ENCODE data around the gene COLGALT1.
"Not testable (repeated sequence)": the region's sequence is repeated elsewhere in the genome, so short reads cannot be mapped to it uniquely, and the experiment has no call there.

Gene COLGALT1

GRCh38 chr19:17562561-17562960 lies 7.1 kb downstream of the COLGALT1 start:
- no peak for DNase-seq

- no peak for DNase-seq
These were observed 9.3 kb downstream of the COLGALT1 start for GRCh38 chr19:17564781-17565180.

DNA sequence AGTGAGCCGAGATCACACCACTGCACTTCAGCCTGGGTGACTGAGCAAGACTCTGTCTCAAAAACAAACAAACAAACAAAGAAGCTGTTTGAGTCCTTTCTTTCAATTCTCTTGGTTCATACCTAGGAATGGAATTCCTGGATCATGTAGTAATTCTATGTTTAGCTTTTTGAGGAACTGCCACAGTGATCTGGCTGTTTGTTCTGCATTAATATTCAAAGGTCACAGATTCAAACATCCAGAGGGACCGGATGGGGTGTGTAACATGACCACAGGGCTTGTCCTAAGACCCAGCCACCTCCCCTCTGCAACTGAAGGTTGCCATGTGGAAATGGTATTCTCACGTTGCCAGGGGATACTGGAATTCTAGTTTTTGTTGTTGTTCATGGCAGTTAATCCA lies 10.2 kb downstream of the COLGALT1 start:
- DNase-seq = no peak

GRCh38 chr19:17567940-17568339 lies 12.5 kb downstream of the COLGALT1 start:
- DNase-seq = no peak

DNA sequence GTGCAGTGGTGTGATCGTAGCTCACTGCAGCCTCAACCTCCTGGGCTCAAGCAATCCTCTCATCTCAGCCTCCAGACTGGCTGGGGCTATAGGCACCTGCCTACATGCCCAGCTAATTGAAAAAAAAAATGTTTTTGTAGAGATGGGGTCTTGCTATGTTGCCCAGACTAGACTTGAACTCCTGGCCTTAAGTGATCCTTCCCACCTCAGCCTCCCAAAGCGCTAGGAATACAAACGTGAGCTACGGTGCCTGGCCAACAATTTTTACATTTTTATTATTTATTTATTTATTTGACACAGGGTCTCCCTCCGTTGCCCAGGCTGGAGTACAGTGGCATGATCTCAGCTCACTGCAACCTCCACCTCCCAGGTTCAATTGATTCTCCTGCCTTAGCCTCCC lies 14.8 kb downstream of the COLGALT1 start:
- DNase-seq = not testable (repeated sequence)

- no peak for DNase-seq
These were observed 15.3 kb downstream of the COLGALT1 start for GRCh38 chr19:17570791-17571190.

DNA sequence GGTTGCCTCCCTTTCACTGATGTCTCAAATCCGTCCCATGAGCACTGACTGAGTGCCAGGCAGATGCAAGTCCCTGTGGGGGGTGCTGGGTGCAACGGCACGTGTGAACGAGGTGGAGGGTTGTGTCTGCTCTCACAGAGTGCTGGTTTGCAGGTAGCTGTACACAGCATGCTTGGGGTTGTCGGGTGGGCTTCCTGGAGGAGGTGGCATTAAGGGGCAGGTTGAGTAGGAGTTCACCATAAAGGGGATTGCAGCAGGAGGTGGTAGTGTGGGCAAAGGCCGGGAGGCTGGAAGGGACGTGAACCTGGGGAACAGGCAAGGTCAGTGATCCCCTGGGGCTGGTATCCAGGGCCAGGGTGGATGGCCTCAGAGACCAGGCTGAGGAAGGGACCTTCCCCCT lies 17.2 kb downstream of the COLGALT1 start:
- no peak for DNase-seq

DNA sequence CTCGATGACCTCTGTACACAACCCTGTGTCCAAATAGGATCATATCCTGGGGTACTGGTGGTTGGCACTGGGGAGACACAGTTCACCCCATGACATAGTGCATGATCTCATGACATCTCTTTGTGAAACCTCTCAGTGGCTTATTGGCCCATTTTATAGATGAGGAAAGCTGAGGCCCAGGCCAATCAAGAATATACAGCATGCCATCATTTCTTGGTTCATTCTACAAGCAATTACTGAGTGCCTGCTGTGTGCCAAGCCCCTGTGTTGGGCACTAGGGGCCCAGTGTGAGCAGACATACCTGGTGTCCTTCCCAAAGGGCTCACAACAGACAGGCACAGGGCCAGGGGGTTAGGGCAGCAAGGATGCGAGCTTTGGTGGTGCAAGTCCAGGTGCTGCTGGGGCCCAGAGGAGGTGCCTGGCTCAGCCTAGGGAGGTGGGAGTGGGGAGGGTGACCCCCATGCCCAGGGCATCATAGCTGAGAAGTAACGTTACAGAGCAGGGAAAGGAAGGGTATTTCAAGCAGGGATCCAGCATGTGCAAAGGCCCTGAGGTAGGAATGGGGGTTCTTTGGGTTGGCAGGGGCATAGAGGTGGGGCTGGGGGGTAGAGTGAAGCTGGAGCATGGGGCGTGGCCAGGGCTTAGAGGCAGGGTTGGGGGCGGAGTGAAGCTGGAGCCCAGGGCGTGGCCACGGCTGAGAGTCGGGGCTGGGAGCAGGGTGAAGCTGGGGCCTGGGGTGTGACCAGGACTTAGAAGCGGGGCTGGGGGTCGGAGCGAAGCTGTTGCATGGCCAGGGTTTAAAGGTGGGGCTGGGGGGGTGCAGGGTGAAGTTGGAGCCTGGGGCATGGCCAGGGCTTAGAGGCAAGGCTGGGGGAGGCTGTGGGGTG lies 20.7 kb downstream of the COLGALT1 start:
- DNase-seq = no peak

- DNase-seq = no peak
These were observed 21.5 kb downstream of the COLGALT1 start for GRCh38 chr19:17576758-17577456.

GRCh38 chr19:17577457-17578097 lies 22.1 kb downstream of the COLGALT1 start:
- DNase-seq = no peak

- no peak for DNase-seq
These were observed 24.3 kb downstream of the COLGALT1 start for GRCh38 chr19:17579661-17580244.

DNA sequence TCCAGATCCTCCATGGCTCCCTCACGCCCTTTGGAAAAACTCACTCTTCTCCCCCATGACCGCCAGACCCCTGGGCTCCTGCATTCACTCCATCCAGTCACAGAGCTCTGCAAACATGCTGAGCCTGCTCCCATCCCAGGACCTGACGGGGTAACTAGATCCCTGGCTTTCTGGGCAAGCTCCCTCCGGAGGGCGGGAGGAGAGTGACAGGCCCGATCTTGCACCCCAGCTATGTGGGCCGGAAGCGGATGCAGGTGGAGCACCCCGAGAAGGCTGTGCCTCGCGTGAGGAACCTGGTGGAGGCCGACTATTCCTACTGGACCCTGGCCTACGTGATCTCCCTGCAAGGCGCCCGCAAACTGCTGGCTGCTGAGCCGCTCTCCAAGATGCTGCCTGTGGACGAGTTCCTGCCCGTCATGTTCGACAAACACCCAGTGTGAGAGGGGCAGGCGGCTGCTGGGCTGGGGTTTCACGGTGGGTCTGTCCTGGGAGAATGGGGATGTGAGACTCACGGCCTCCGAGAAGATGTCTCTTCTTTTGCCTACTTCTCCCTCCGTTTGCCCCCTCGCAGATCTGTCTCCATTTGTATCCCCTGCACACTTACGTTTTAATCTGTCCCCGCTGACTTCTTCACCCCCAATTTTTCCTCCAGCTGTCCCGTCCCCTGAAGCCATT lies 25.2 kb downstream of the COLGALT1 start:
- DNase-seq = no peak

DNA sequence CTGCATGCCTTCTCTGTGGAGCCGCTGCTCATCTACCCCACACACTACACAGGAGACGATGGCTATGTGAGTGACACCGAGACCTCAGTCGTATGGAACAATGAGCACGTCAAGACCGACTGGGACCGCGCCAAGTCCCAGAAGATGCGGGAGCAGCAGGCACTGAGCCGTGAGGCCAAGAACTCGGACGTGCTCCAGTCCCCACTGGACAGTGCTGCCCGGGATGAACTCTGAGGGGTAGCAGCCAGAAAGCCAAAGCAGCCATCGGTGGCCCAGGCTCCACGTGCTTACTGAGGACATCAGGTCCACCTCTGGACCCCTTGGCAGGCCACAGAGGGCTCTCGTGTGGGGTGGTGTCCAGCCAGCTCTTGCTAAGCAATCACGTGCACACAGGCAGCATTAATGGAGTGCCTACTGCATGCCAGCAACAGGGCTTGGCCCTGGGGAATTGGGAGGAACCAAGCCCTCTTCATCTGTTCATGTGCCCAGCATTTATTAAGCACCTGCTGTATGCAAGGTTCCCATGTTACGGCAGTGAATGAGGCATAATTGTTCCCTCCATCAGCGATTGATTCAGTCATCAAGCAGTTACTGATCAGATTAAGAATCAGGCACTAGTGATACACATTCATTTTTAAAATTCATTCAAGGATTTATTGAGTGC lies 25.9 kb downstream of the COLGALT1 start:
- no peak for DNase-seq

GRCh38 chr19:17582613-17583012 lies 27.2 kb downstream of the COLGALT1 start:
- DNase-seq = no peak

- DNase-seq = no peak
These were observed 28.7 kb downstream of the COLGALT1 start for GRCh38 chr19:17584132-17584531.

- not testable (repeated sequence) for DNase-seq
These were observed 29.9 kb downstream of the COLGALT1 start for GRCh38 chr19:17585395-17585794.

- no peak for DNase-seq
These were observed 35.4 kb downstream of the COLGALT1 start for GRCh38 chr19:17590866-17591265.

- not testable (repeated sequence) for DNase-seq
These were observed 38.8 kb downstream of the COLGALT1 start for GRCh38 chr19:17594296-17594695.

GRCh38 chr19:17598063-17598462 lies 42.6 kb downstream of the COLGALT1 start:
- DNase-seq = not testable (repeated sequence)

DNA sequence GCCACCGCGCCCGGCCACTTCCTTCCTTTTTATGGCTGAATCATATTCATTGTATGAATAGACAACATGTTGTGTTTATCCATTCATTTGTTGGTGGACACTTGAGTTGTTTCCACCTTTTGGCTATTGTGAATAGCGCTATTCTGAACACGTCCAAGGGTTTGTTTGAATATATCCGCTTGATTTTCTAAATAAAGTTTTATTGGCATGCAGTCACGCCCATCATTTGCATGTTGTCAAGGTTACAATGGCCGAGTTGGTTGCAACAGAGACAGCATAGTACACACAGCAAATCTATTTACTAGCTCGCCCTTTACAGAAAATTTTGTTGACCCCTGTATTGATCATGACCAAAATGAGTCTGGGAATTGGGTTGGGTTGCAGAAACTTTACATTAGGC lies 43.5 kb downstream of the COLGALT1 start:
- DNase-seq = no peak

DNA sequence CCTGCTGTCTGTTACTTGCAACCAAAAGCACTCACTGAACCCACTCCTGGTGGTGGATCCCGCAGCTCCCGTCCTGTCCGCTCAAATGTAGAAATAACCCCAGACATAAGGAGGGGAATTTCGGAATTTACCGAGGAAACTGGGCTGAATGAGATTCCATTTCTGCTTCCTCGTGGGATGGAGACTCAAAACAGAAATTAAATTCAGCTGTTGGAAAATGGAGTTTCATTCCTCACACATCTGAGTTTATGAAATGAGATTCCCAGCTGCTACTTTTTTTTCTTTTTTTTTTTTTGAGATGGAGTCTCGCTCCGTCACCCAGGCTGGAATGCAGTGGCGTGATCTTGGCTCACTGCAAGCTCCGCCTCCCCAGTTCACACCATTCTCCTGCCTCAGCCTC lies 44.3 kb downstream of the COLGALT1 start:
- DNase-seq = no peak

DNA sequence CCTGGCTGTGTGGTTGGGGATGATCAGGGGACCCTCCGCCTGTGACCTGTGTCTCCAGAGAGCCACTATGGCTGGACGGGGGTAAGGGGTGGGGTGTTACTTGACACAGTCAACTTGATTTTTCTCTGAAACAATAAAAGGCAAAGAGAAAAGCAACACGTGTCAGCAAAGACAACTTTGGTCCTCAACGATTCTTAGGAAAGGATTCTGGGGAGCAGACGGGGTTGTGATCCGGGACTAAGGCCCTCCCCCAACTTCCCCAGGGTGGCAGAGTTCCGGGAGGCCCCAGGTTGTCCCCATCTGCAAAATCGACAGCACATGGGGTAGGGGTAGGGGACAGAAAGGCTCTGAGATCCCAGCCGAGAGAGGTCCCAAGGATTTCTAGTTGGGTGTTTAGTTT lies 46.2 kb downstream of the COLGALT1 start:
- no peak for DNase-seq

All from NCI-H510A (cell line).